GM19463 (cell line): ENCODE results near the gene FOXB1.

Source experiments
- ATAC-seq: cut with Tn5 transposase; IDR thresholded peaks from one replicate; pipeline ENCODE4 v1.9.1; 2021; ENCODE audit warnings: mild to moderate bottlenecking, moderate library complexity; ENCODE audit not compliant: unreplicated experiment

Gene FOXB1

DNA sequence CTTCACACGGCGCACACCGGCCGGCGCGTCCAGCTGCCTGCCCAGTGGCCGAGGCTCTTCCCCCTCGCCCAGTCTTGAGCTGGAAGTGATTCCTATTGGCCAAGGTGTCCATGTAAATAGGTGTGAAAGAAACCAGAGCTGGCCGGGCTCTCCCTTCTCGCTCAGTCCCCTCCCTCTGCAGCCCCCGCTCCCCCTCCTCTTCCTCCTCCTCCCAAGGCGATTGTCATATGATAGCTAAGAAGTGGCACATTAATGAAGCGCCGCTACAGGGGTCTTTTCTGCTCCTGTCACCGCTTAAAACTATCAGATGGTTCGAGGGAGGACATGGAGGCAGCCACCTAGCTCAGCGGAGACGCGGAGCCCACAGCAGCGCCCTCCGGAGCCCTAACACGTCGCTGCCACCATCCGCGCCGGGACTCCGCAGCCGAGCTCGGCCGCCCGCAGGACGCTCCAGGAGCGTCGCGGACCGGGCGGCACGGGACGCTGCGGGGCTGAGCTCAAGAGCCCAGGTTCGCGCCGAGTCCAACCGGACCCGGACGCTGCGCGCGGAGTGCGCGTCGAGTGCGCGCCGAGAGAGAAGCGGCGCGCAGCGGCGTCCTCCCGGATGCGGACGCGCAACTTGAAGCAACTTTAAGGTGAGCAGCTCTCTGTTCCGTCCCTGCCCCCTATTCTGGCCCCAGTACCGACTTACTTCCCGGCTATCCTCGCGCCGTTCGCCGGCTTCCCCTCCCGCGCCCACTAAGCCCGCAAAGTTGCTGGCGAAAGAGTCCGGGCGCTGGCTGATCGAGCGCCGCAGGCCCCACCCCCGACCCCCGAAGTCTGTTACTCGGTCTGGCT lies at the start of gene FOXB1:
Gene FOXB1 (plus strand): TSS at position 303 of the 837 bp plus-strand sequence. CDS start 653 bp downstream, outside the sequence.
- ATAC-seq: no peak

DNA sequence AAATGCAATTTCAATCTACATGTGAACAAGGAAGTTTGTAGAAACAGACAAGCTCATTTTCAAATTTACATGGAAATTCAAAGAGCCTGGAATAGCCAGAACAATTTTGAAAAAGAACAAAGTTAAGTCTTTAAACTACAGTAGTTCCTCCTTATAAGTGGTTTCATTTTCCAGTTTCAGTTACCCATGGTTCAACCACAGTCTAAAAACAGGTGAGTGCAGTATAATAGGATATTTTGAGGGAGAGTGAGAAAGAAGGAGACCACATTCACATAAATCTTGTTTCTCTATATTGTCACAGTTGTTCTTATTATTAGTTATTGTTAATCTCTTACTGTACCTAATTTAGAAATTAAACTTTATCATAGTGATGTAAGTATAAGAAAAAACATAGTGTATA lies 45.8 kb upstream of the FOXB1 start:
- no peak for ATAC-seq

- no peak for ATAC-seq
These were observed 43.8 kb upstream of the FOXB1 start for GRCh38 chr15:59960318-59960717.

DNA sequence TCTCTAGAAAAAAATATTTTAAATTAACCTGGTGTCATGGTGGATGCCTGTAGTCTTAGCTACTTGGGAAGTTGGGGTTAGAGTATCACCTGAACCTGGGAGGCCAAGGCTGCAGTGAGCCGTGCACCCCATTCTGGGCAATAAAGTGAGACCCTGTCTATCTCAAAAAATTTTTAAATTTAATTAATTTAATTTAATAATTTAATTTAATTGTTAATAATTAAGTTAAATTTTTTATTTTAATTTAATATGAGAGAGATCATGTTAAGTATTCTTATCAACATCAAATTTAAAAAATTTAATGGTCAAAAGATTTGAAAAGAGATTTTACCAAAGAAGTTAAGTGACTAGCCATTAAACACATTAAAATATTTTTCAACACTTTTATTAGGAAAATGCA lies 40.8 kb upstream of the FOXB1 start:
- no peak for ATAC-seq

- no peak for ATAC-seq
These were observed 40.2 kb upstream of the FOXB1 start for GRCh38 chr15:59963925-59964324.

DNA sequence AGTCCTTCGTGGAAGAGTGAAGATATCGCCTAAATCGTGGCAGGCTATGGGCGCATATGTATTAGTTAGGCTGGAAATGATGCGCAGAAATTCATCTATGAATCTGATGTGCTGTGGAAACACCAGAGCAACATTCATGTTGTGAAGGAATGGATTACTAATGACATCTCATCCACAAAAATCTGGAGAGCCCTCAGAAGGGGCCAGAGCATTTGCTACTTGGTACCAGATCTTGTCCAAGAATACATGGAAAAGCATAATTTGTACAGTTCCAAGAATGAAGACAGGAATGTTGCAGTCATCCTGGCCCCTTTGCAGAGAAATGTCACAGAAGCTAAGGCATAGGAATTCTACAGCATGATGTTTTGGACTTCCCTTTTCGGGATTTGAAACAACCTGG lies 38.4 kb upstream of the FOXB1 start:
- ATAC-seq: no peak

DNA sequence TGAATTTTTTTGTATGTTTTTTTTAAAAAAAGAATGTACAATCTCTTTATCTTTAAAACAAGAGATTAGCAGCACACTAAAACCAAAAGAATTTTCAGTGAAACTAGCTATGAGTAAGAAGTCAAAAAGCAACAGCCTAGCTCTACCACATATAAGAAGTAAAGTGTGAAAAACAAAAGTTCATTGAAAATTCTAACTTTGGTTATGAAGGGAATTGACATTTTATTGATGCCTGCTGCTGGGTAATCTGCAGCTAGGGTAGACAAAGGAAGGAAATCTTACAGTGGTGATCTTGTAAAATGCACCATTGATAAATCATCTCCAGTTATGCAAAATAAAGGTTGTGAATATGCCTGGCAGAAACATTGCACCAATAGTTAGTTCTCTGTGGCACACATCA lies 37.8 kb upstream of the FOXB1 start:
- ATAC-seq: no peak

DNA sequence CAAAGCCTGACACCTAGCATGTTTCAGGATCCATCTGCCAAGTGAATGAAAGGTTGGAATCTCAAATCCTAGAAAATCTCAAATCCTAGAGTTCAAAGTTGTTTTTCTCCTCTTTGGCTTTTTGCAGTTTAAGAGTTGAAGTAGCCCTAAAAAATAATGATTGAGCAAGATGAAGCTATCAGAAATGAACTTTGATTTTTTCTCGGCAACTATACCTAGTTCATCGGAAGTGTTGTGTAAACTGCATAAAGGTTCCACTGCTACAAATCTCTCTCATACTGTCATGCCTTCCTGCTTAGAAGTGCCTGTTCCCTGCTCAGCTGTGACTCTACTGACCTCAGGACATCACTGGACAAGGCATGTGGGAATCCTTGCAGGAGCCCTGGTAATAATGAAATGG lies 35.8 kb upstream of the FOXB1 start:
- ATAC-seq: no peak

DNA sequence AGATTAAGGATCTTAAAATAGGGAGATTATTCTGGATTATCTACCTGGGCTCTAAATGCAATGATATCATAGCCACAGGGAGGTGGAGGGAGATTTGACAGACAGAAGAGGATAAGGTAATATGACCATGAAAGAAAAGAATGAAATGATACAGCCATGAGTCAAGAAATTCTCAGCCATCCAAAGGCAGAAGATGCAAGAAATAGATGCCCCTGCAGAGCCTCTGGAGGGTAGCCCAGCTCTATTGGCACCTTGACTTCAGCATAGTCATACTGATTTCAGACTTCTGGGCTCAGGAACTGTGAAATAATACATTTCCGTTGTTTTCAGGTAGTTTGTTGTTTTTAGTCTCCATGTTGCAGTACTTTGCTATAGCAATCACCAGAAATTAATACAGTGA lies 31.9 kb upstream of the FOXB1 start:
- ATAC-seq: no peak

- no peak for ATAC-seq
These were observed 27.4 kb upstream of the FOXB1 start for GRCh38 chr15:59976480-59977271.

DNA sequence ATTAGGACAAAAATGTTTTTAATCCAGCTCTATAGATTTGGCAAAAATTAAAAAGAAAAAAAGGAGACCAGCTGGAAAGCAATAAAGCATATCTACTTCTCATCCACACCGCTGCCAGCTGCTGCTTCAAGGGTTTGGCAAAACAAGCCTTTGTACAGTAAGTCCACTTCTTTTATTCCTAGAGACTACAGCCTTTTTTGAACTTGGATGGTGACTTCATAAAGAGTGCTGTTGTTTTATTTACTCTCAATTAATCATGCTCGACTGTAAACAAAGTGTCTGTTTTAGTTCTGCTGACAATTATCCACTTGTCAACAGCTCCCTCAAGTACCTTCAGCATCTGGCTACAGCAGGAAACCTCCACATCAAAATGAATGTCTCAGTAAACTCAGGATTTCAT lies 12.3 kb upstream of the FOXB1 start:
- no peak for ATAC-seq

DNA sequence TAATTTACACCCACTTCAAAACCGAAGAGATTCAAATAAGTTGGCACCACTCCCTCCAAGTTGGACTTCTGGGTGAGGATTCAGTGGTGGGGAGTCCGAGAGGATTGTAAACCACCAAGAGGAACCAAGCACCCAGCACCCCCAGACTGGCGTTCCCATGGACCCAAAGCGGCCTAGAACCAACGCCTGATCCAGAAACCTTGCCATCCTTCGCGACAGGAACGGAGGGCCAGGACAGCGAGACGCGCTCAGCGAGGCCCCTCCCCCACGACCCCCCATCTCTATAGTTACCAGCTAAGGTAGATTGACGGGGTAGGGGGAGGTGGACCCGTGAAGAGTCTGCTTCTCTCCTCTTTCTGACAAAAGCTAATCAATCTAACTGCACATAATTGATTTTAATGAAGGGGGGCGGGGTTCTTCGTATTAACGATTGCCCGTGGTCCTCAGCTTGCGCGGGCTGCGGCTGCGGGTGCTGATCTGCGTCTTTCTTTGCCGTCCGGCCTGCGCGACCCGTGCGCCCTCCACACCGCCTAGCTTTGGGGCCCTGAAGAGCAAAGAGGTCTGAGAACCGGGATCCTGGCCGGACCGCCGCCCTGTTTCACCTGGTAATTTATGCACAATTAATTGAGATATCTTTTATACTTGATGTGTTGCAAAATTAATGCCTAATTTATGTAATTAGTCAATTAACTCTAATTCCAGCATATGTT lies 10.9 kb upstream of the FOXB1 start:
- no peak for ATAC-seq

DNA sequence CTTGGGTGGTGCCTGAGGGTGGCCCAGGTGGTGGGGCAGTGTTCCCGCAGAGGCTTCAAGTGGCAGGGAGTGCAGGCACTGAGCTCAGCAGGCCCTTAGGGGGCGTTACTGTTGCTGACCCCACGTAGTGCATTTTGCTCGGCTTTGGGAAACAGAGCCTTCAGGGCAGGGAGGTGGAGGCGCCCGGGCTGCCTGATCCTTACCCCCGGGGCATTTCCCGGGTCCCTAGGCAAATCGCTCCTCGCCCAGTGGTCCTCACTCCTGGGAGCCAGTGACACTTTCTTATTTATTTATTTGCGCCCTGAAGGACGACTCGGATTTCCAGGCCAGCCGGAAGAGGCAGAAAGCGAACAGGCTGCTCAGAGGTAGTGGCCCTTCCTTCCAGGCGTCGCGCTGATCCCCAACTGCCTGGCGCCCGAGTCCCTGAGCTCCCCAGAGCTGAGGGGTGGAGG lies 10.1 kb upstream of the FOXB1 start:
- no peak for ATAC-seq

- ATAC-seq: no peak
These were observed 9.6 kb upstream of the FOXB1 start for GRCh38 chr15:59994526-59994887.

- ATAC-seq: no peak
These were observed 9.1 kb upstream of the FOXB1 start for GRCh38 chr15:59994888-59995557.

GRCh38 chr15:59995568-59996297 lies 8.4 kb upstream of the FOXB1 start:
- ATAC-seq: no peak

GRCh38 chr15:59996298-59997041 lies 7.6 kb upstream of the FOXB1 start:
- ATAC-seq: no peak

DNA sequence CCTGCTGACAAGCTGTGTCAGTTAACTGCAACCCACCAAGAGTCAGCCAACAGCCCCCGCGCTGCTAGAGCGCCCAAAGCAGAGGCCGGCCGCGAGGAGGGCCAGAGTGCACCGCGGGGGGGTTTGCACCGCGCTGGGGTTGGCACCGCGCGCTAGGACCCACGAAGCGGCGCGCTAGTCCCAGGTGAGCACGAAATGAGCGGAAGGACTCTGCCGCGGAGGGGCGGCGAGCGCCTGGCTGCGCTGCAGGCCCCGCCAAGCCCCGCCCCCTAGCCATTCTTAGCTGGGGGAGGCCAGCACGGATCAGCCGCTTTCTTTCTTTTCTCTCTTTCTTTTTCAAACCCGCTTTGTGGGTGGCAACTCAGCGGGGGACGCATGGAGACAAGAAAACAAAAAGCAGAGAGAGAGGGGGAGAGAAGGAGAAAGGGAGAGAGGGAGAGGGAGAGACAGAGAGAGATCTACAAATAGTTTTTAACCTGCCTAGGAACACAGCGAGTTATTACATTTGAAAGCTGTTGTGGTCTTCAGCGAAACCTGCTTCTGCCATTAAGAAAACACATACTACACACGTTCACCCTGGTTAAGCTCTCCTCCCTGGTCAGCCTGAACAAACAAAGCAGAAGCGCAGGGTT lies 6.9 kb upstream of the FOXB1 start:
- ATAC-seq: peak; percentile 88

DNA sequence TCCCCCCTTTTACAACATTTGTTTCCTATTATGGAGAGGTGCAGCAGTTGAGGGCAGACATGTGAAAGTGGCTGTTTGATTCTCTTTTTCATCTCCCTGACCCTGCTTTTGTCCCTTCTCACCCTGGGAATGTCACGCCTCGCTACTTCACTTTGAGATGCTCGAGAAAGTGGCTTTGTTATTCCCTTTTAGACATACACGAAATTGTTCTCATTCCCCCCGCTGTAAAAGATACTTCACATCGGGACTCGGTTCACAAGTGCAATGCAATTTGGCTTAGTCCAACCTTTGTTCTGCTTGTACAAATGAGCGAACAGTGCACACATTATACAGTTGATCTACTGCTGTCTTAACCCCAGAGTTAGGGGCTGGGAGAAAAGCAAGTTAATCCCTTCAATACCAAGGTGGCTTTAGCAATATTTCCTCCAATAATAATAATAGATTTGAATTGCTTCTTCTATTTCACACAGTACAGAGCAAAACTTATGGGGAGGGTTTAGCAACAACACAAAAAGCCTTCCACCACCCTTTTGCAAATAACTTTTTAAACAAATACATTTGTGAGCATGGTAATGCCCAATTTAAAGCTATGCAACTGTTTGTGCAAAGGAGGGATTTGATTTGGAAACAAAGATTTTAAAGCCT lies 5.7 kb upstream of the FOXB1 start:
- no peak for ATAC-seq
